ENCODE results near the gene NDUFB6. TPM values are rescaled to one million over a fixed set of nuclear protein-coding genes. Genes with fewer than 3 reads are reported as not detected.
A peak's percentile ranks its signal among the peaks of the same experiment; 100 is the strongest.
"Not testable (repeated sequence)": the region's sequence is repeated elsewhere in the genome, so short reads cannot be mapped to it uniquely, and the experiment has no call there.

The NDUFB6 gene
- total RNA-seq: 29.7 TPM

DNA sequence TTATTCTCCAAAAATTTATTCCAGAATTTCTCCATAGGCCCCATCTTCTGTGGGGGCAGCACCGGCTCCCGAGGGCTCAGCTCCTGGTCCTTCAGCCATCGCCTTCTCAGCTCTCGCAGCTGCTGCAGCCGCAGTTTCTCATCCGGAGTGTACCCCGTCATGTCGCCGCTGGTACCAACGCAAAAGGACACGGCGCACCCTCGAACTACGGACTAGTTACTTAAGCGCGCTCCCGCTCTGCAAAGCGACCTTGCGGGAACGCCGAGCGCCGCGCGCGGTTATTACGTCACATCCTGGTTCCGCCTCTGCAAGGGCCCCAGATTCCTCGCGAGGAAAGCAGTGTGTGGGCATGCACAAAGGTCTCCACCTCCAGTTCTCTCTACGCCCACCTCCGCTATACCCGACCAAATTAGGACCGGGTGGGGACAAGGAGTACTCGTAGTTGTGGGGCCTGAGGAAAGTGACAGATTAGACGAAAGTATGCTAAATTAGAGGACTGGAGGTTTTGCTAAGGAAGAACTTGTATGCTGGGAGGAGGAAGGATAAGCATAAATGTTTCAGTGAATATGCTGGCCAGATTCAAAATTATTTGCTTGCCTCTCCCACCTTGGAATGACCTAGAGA, at the start of gene NDUFB6:
Gene NDUFB6, minus strand, starts transcription at position 260 of the 624 bp plus-strand sequence. Its CDS starts 99 bp downstream, at position 161.
- DNase-seq: peak; percentile 94

DNA sequence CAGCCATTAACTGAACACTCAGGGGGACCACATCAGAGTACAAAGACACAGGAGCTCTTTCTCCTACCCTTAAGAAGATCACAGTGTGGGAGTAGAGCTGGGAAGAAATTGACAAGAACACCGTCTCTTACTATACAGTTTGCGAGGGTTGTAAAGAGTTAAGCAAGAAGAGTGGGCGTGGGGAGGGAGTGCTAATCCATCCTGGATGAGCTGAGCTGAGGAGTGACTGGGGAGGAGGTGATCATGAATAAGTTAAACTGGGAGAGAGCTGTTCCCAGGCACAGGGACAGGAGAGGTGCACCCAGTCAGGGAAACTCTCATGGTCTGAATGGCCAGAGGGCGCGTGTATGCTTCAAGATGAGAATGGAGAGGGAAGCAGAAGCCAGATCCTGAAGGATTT, 45.3 kb upstream of the NDUFB6 start:
- no peak for DNase-seq

DNA sequence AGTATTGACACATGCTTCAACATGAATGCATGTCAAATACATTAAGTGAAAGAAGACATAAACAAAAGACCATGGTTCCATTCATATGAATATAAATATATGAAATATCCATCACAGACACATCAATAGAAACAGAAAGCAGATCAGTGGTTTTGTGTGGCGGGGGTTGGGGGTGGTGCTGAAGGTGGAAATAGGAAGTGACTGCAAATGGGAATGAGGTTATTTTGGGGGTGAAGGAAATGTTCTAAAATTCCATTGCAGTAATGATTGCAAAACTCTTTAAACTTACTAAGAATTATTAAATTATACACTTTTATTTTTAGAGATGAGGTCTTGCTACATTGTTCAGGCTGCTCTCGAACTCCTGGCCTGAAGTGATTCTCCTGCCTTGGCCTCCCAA, 33.9 kb upstream of the NDUFB6 start:
- DNase-seq: no peak

DNA sequence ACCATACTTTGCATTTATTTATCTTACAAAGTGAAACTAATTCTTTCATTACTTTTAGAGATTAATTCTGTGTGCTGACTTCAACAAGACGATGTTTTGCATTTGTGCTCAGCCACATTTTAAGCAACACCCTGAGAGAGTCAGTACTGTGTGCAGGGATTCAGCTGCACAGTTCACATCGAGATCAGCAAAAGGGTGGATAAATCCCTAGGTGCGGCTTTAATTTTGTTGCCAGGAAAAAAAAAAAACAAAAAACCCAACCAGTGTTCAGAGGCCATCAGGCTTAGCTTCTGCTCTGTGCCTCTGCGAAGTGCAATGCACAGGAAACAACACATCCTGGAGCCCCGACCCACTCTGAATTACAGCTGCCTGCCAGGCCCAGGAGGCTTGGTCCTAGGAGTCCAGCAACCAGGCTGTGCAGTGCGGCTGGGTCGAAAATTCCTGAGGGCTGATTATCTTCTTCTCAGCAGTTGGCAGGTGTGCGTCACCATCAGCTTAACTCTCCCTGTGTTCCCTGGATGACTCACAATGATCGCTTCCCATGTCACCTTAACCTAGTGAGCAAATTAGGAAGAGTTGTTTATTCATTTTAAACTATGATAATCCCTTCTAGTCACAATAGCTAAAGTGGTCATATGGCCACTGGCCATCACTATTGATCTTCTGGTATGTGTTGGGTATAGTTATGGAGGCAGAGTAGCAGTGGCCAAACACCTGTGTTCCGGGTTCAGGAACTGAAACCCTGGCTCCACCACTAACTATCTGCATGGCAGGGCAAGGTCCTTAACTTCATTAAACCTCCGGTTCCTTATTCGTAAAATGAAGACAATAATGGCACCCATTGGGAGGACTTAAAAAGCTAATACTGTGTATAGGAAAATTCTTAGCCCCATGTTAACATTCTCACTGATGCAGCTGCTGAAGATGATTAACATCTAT, 31.2 kb upstream of the NDUFB6 start:
- DNase-seq: no peak

DNA sequence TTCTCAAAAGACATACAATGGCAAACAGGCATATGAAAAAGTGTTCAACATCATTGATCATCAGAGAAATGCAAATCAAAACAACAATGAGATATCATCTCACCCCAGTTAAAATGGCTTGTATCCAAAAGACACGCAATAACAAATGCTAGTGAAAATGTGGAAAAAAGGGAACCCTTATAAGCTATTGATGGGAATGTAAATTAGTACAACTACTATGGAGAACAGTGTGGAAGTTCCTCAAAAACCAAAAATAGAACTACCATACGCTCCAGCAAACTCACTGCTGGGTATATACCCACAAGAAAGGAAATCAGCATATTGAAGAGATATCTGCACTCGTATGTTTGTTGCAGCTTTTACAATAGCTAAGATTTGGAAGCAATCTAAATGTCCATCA, 26.1 kb upstream of the NDUFB6 start:
- DNase-seq: not testable (repeated sequence)

DNA sequence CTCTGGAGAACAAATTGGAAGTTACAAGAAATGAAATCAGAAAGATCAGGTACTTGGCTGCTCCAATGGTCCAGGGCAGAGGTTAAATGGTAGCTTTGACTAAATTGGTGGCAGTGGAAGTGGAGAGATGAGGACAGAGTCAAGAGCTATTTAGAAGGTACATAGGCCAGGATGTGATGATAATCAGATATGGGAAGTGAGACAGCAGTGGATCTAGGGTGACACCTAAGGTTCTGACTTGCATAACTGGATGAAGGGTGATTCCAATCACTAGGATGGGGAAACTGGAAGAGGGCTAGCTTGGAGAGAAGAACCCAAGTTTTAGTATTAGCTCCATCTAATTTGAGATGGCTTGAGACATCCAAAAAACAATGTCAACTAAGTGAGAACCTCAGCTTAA, 24.0 kb upstream of the NDUFB6 start:
- DNase-seq: no peak

DNA sequence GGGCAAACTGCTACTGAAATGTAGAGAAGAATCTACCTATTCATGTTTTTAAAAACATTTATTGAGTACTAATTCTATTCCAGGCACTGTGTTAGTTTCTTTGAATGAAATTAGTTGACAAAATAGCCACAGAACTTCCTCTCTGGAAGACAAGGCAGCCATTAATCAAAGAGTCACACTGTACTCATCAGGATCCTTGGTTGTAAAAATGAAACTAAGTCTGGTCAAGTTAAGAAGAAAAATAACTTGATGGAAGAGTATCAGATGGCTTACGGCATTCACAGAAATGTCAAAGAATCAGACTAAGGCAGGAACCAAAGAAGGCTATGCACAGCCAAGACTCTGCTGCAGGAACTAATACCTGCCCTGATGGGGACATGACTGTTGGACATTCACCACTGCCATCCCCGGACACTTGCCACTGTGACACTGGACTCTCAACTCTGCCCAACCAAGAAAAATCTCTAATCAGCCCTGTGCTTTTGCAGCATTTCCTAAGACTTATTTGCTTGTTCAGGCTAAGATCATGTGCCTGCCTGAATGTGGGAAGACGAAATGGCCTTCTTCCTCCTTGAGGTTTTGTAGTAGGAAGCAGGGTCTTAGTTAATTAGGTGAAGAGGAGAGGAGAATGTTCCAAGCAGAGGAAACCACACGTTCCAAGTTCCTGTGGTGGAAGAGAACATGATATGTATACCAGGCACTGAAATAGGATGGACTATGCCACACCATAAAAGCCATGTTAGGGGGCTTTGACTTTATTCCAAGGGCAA, 23.3 kb upstream of the NDUFB6 start:
- DNase-seq: no peak

GRCh38 chr9:32590898-32591297, 17.9 kb upstream of the NDUFB6 start:
- DNase-seq: no peak

DNA sequence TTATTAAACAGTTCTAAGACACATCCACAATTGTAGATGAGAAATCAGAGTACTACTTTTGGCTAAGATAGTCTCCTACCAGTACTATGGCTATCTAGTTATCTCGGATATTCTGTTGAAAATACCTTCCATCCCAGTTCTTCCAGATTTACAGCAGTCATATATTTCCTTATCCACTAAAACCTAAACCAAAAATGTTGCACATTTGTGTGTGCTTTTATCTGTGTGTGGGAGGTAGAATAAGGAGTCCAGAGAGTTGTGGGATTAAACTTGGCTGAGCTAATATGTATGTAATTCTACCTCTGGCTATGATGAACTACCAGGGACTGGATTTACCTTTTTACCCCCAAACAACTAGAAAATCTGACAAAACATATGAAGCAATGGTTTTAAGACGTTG, 17.5 kb upstream of the NDUFB6 start:
- DNase-seq: no peak

DNA sequence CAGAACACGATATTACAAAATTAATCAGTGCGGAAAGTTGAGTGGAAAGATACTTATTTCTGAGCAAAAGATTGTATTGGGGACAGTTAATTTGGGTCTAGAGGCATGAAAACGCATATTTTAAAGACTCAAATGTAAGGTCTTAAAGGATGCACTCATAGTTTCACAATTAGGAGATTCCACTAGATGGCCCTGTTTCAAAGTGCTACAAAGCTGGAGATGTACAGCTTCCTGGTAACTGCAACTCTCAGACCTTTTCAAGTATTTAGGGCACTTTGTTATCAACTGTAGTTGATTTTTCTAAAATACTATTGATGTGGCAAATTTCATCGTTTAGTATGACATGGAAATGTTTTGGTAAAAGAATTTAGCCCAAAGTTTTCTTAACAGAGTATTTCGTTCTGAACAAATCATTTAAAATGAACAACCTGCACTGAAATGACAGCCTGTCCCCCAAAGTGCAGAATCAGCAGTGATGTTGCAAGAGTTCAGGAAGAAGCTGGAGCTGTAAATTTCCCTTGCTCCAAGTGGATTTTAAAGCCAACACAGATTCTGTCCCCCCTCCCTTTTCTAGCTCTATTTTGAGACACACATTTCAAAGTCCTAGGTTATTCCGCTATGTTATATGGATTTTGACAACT, 16.2 kb upstream of the NDUFB6 start:
- peak; percentile 34 for DNase-seq

DNA sequence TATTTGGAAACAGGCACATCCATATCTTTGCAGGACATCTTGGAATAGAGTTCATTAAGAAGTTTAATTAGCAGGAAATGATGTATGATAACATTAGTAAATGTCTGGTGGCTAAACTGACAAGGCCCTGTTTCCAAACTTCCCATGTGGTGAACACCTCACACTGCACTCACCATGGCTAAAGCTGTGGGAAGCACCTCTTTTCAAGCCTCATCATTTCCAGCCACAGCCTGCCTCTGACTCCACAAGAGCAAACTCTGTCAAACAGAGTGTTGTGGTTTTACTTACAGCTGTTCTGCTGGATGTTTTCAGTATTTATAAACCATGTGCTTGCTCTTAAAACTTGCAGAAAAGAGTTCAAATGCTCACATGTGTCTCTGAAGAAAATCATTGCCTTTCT, 14.9 kb upstream of the NDUFB6 start:
- peak; percentile 8 for DNase-seq

DNA sequence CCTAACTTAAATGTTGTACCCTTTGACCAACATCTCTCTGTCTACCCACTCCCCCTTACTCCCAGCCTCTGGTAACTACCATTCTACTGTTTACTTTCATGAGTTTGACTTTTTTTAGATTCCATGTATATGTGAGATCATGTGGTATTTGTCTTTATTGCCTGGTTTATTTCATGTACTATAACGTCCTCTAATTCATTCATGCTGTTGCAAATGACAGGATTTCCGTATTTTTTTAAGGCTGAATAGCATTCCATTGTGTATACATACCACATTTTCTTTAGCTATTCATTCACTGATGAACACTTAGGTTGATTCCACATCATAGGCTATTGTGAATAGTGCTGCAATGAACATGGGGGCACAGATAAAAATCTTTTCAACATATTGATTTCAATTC, 11.8 kb upstream of the NDUFB6 start:
- DNase-seq: peak; percentile 0

GRCh38 chr9:32581512-32582143, 8.7 kb upstream of the NDUFB6 start:
- DNase-seq: no peak

GRCh38 chr9:32580631-32581300, 7.8 kb upstream of the NDUFB6 start:
- no peak for DNase-seq

- DNase-seq: peak; percentile 27
These were observed 6.9 kb upstream of the NDUFB6 start for GRCh38 chr9:32579706-32580331.

DNA sequence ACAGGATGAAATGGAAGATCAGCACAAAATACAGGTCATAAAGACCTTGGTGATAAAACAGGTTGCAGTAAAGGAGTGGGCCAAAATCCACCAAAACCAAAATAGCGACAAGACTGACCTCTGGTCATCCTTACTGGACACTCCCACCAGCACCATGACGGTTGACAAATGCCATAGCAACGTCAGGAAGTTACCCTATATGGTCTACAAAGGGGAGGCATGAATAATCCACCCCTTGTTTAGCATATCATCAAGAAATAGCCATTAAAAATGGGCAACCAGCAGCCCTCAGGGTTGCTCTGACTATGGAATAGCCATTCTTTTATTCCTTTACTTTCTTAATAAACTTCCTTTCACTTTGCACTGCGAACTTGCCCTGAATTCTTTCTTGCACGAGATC, 6.0 kb upstream of the NDUFB6 start:
- no peak for DNase-seq

GRCh38 chr9:32577316-32577715, 4.4 kb upstream of the NDUFB6 start:
- no peak for DNase-seq

DNA sequence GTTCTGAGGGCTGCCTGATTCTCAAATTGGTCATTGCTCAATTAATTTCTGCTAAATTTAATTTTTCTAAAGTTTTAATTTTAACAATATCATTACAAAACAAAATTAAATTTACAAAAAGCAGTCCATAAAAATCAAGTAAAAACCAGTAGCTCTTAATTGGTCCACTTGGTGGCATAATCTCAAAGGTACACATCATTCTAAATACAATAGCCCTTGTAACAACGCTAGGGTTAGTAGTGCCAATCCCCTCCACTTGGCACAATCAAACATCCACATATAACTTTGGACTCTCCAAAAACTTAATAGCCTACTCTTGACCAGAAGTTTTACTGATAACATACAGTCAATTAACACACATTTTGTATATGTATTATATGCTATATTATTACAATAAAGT, 1.9 kb upstream of the NDUFB6 start:
- no peak for DNase-seq

DNA sequence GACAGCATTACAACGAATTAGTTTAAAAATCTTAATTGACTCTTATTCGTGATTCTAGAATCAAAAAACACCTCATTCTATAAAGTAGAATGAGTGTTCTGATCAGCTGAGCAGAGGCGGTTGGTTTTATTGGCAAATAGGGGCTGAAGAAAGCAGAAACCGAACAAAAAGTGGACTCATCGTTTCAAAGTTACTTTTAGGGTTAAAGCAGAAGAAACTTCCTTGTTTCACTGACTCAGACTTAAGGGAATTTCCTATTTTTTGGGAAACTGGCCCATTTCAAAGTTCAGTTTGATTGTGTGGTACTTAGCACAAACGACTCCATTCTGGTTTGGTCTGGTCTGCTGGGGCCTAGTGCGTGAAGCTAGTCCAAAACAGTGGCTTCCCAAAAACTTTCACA, 862 bp upstream of the NDUFB6 start:
- DNase-seq: no peak

DNA sequence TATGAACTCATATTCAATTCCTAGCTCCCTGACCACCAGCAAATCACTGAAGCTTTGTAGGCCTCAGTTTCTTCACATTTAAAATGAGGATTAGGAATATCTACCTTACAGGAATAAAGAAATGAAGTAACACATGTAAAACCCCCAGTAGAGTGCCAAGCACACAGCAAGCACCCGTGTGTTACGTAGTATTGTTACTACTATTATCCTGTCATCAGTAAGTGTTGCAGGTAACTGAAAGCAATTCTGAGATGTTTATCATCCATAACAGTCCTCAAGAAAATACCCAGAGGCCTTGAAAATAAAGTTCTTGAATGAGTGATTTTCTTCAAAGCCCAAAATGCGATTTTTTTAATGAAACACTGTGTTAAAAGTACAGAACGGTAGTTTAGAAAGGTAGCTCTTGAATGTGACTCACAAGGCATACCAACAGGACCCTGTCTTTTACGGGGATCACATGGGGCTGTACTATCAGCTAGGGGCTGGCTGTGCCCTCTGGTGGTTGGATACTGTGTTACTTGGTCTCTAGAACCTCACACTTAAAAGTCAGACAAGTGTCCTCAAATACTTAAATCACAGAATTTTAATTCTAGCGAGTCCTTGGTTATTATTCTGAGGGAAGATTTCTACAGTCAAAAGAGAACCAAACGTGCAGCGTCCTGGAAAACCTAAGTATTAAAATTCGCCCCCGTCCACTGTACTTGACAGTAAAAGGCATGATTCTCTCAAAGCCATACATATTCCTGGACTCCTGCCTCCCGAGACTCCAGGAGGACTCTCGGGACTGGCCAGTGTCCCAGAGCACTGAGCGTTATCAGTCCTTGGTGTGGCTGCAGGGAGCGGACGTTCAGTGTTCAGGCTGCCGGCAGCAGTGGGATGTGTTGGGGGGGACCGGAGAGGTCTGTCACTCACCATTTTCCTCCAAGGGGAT, 725 bp downstream of the NDUFB6 start:
- DNase-seq: peak; percentile 31

Data from skin of body (tissue), 2 donors.